Spinal cord (tissue), 10 donors: ENCODE results near the gene CERS1. TPM values are rescaled to one million over a fixed set of nuclear protein-coding genes. Genes with fewer than 3 reads are reported as not detected.

Experiments
- DNase-seq, 6 donors: peaks; one replicate each; pipeline versions ENCODE4 v3.0.0 to v3.0.0-alpha.2; 2013 to 2015; ENCODE audit warnings: low spot score in 6 of 6, low read depth in 4 of 6
- H3K27ac ChIP-seq: one replicate; pipeline ENCODE4 v1.5.1; 2013; ENCODE audit warnings: low read depth, low read length, control low read depth
- H3K27me3 ChIP-seq: one replicate; pipeline ENCODE4 v1.6.1; 2013; ENCODE audit warnings: low read length; ENCODE audit not compliant: control insufficient read depth, insufficient read depth
- H3K36me3 ChIP-seq: one replicate; pipeline ENCODE4 v1.6.1; 2013; ENCODE audit warnings: low read length; ENCODE audit not compliant: control insufficient read depth, insufficient read depth
- H3K4me1 ChIP-seq: one replicate; pipeline ENCODE4 v1.6.1; 2013; ENCODE audit warnings: low read length; ENCODE audit not compliant: control insufficient read depth, insufficient read depth
- H3K4me3 ChIP-seq: one replicate; pipeline ENCODE4 v1.5.1; 2013; ENCODE audit warnings: low read depth, low read length, control low read depth
- H3K9me3 ChIP-seq: one replicate; pipeline ENCODE4 v1.6.1; 2013; ENCODE audit warnings: low read length; ENCODE audit not compliant: control insufficient read depth, insufficient read depth
- WGBS: methylation state at CpG from one replicate; pipeline ENCODE4 v1.1.5; 2013; ENCODE audit warnings: missing lambda C conversion rate; ENCODE audit not compliant: insufficient coverage; 5-methylcytosine and 5-hydroxymethylcytosine counted together
- polyA plus RNA-seq, 2 donors: library from polyadenylated mRNA; unstranded; fragments of 120-200 nt; gene quantifications; one replicate each; pipeline ENCODE4 v1.2.1, GENCODE V29; 2013; ENCODE audit not compliant: insufficient read length in 2 of 2
- total RNA-seq, 2 donors: library from RNA; depleted of rRNA in 1 of 2; stranded (reverse); fragments of 120-200 nt in 1 of 2; fragments of >200 nt in 1 of 2; gene quantifications; one replicate each; pipeline versions ENCODE4 v1.2.3 to v1.2.4, GENCODE V29; 2013 to 2014
- donor health status: healthy.

The CERS1 gene
- total and polyA plus RNA-seq, 4 donors: 22.5 to 141 (median 76.8) TPM

GRCh38 chr19:18876865-18877264 is 19.1 kb downstream of the CERS1 start:
- WGBS: 90% methylated on average over 7 of the region's 7 CpGs
- Histone ChIP-seq H3K27me3 (no peaks in the 10 kb centered on the region), H3K27ac (no peak overlapping the region), H3K9me3 (no peaks in the 10 kb centered on the region), H3K4me3 (no peak overlapping the region), H3K36me3 (peaks cover 89% of the 10 kb centered on the region), H3K4me1 (no peaks in the 10 kb centered on the region)
- no peak for DNase-seq

GRCh38 chr19:18875726-18876125 is 20.2 kb downstream of the CERS1 start:
- Histone ChIP-seq H3K4me1 (peaks cover 2% of the 10 kb centered on the region), H3K9me3 (no peaks in the 10 kb centered on the region)

GRCh38 chr19:18871543-18871942 is 24.4 kb downstream of the CERS1 start:
- DNase-seq: no peak
- H3K4me3 ChIP-seq: no peak overlapping the region
- H3K27me3 ChIP-seq: peaks cover 2% of the 10 kb centered on the region
- H3K36me3 ChIP-seq: peaks cover 82% of the 10 kb centered on the region
- H3K9me3 ChIP-seq: no peaks in the 10 kb centered on the region
- H3K4me1 ChIP-seq: peaks cover 33% of the 10 kb centered on the region
- H3K27ac ChIP-seq: no peak overlapping the region
- 100% methylated on average over 1 of the region's 7 CpGs for WGBS

More at GRCh38 chr19:18875726-18876125, 20.2 kb downstream of the CERS1 start:
- H3K27ac ChIP-seq: no peak overlapping the region
- no peak for DNase-seq
- no peaks in the 10 kb centered on the region for H3K27me3 ChIP-seq
- peaks cover 88% of the 10 kb centered on the region for H3K36me3 ChIP-seq
- H3K4me3 ChIP-seq: no peak overlapping the region
- WGBS: 94% methylated on average over 5 of the region's 5 CpGs

GRCh38 chr19:18870531-18871172 is 25.3 kb downstream of the CERS1 start:
- peaks cover 82% of the 10 kb centered on the region for H3K36me3 ChIP-seq
- 41% methylated on average over 25 of the region's 25 CpGs for WGBS
- no peak for DNase-seq
- peaks cover 2% of the 10 kb centered on the region for H3K27me3 ChIP-seq
- H3K4me3 ChIP-seq: no peak overlapping the region
- H3K9me3 ChIP-seq: no peaks in the 10 kb centered on the region
- H3K4me1 ChIP-seq: peaks cover 33% of the 10 kb centered on the region
- no peak overlapping the region for H3K27ac ChIP-seq

GRCh38 chr19:18869781-18870530 is 26.0 kb downstream of the CERS1 start:
- H3K9me3 ChIP-seq: no peaks in the 10 kb centered on the region
- no peak for DNase-seq
- no peak overlapping the region for H3K4me3 ChIP-seq
- 33% methylated on average over 57 of the region's 62 CpGs for WGBS
- H3K27me3 ChIP-seq: peaks cover 2% of the 10 kb centered on the region
- peaks cover 33% of the 10 kb centered on the region for H3K4me1 ChIP-seq
- peaks cover 84% of the 10 kb centered on the region for H3K36me3 ChIP-seq
- H3K27ac ChIP-seq: no peak overlapping the region

GRCh38 chr19:18869023-18869618 is 26.8 kb downstream of the CERS1 start:
- Histone ChIP-seq H3K4me1 (peaks cover 33% of the 10 kb centered on the region), H3K4me3 (no peak overlapping the region), H3K9me3 (no peaks in the 10 kb centered on the region), H3K27me3 (peaks cover 2% of the 10 kb centered on the region), H3K27ac (no peak overlapping the region), H3K36me3 (peaks cover 84% of the 10 kb centered on the region)
- DNase-seq: peak in 2 of 6 donors; percentile 18 to 34
- WGBS: 19% methylated on average over 59 of the region's 71 CpGs

- no peak overlapping the region for H3K27ac ChIP-seq
- H3K9me3 ChIP-seq: no peaks in the 10 kb centered on the region
- H3K27me3 ChIP-seq: peaks cover 2% of the 10 kb centered on the region
- peaks cover 84% of the 10 kb centered on the region for H3K36me3 ChIP-seq
- peaks cover 36% of the 10 kb centered on the region for H3K4me1 ChIP-seq
- no peak overlapping the region for H3K4me3 ChIP-seq
- DNase-seq: peak in 3 of 6 donors; percentile 25 to 86 (median 68)
- 20% methylated on average over 72 of the region's 77 CpGs for WGBS
These were observed 27.5 kb downstream of the CERS1 start for GRCh38 chr19:18868380-18869022.

GRCh38 chr19:18867751-18868150 is 28.2 kb downstream of the CERS1 start:
- 82% methylated on average over 22 of the region's 23 CpGs for WGBS
- H3K27me3 ChIP-seq: peaks cover 2% of the 10 kb centered on the region
- DNase-seq: no peak
- no peak overlapping the region for H3K27ac ChIP-seq
- no peak overlapping the region for H3K4me3 ChIP-seq
- peaks cover 40% of the 10 kb centered on the region for H3K4me1 ChIP-seq
- H3K36me3 ChIP-seq: peaks cover 85% of the 10 kb centered on the region
- H3K9me3 ChIP-seq: no peaks in the 10 kb centered on the region

GRCh38 chr19:18867199-18867598 is 28.8 kb downstream of the CERS1 start:
- no peak for DNase-seq
- H3K4me1 ChIP-seq: peaks cover 40% of the 10 kb centered on the region
- 86% methylated on average over 23 of the region's 23 CpGs for WGBS
- H3K27ac ChIP-seq: no peak overlapping the region
- H3K27me3 ChIP-seq: peaks cover 2% of the 10 kb centered on the region
- no peaks in the 10 kb centered on the region for H3K9me3 ChIP-seq
- H3K4me3 ChIP-seq: no peak overlapping the region
- peaks cover 89% of the 10 kb centered on the region for H3K36me3 ChIP-seq
